Esophagus muscularis mucosa (tissue), 4 donors: ENCODE measurements around the gene GP1BB.

Source experiments
- CTCF ChIP-seq, 3 experiments: fragments of 200-600 bp in 2 of 3; fragments of 450-650 bp in 1 of 3; sonication (generic) in 2 of 3; IDR thresholded peaks; one replicate each; pipeline ENCODE4 v1.5.1; 2017 to 2019; ENCODE audit warnings: antibody characterized with exemption in 3 of 3, mild to moderate bottlenecking in 2 of 3, moderate library complexity in 1 of 3
- EP300 ChIP-seq: sonication (generic); formaldehyde crosslinking; IDR thresholded peaks from one replicate; pipeline ENCODE4 v1.6.1; 2017; ENCODE audit warnings: antibody characterized with exemption
- POLR2A ChIP-seq: fragments of 450-650 bp; IDR thresholded peaks from one replicate; pipeline ENCODE4 v1.6.1; 2017; ENCODE audit warnings: antibody characterized with exemption, moderate library complexity, mild to moderate bottlenecking, low read depth
- POLR2AphosphoS5 ChIP-seq, 2 donors: sonication (generic); formaldehyde crosslinking; IDR thresholded peaks; one replicate each; pipeline ENCODE4 v1.6.1; 2017; ENCODE audit warnings: antibody characterized with exemption in 2 of 2

GRCh38 chr22:19686946-19687345 is 36.4 kb upstream of the GP1BB start:
- TF ChIP-seq POLR2A (no peak), CTCF (IDR thresholded peaks at IDR 0.05) (no peak), POLR2AphosphoS5 (IDR thresholded peaks at IDR 0.05) (no peak), EP300 (no peak)
